ENCODE results near the gene HS3ST3A1. TPM values are rescaled to one million over a fixed set of nuclear protein-coding genes. Genes with fewer than 3 reads are reported as not detected.

The HS3ST3A1 gene
- total RNA-seq, 1 donor from 2014 or later = 0.39 TPM

DNA sequence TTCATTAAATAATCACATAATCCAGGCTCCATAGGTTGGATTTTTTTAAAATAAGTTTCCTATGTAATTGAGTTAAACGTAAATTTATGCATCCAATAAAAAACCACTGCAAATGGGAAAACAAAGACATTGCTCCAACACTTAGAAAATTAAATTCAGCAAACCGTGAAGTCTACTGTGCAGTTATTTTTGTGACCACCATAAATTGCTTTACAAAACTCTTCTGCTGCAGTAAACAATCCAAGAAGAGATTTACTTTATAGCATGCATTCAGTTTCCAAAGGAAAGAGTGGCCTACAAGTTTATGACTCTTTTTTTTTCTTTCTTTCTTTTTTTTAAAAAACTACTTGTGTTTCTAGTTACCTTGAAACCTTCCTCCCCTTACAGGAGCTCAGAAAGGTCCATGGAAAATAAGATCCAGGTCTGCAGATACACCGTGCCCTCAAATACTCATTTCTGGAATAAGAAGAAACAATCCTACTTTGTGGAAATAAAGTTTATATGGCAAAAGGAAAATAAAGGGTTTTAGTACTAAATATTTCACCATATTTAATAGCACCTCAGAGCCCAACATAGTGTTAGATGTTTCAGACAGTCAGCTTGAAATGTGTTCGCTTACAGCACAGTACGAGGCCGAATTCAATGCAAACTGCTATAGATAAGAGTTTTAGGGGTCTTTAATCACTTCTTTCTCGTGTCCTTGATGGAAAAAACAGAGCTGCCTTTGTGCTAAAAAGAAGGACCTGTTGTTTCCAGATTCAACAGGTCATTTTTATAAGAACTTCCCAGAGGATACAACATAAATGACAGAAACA is 3.2 kb downstream of the HS3ST3A1 start:
- DNase-seq (ENCODE audit: low read depth in 2 of 2) = no peak

GRCh38 chr17:13597723-13598347 is 3.9 kb downstream of the HS3ST3A1 start:
- DNase-seq (ENCODE audit: low read depth in 2 of 2) = peak; percentile 36 to 46

- DNase-seq (ENCODE audit: low read depth in 2 of 2) = no peak
Observed at GRCh38 chr17:13596241-13596923, 5.3 kb downstream of the HS3ST3A1 start.

GRCh38 chr17:13595599-13595899 is 6.2 kb downstream of the HS3ST3A1 start:
- DNase-seq (ENCODE audit: low read depth in 2 of 2) = no peak

DNA sequence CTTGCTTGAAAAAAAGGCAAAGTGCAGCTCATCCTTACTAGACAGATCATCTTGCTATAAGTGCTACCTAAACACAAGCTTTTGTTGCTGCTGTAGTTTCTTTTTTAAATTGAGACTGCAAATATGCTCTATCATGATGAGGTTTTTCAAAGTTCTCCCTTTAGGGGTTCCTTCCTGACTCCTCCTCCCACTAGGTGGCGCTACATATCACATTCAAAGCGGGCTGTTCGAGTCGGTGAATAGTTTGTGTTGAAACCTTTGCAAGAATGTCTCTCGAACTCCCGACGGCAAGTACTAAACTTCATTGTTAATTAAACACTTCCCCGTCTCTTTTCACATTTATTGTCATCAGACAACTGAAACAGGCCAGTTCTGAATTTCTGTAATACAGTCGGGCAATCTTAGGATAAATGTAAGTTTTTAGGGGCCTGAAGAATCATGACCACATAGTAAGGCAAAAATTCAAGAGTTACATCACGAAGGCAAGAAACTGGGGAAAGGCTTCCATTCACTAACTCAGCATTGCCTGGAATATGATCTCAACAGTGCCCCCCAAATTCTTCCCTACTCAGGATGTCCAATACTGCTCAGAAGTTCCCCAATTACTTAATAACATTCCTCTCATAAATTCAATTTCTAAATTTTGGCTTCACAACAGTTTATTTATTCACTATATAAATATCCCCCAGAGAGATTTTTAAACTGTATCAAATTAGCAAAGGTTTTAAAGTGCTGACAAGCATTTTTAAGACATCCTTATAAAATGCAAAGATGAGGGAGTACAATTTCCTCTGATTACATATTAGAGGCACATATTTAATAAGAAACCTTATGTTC is 6.7 kb downstream of the HS3ST3A1 start:
- peak; percentile 56 to 71 for DNase-seq (ENCODE audit: low read depth in 2 of 2)

DNA sequence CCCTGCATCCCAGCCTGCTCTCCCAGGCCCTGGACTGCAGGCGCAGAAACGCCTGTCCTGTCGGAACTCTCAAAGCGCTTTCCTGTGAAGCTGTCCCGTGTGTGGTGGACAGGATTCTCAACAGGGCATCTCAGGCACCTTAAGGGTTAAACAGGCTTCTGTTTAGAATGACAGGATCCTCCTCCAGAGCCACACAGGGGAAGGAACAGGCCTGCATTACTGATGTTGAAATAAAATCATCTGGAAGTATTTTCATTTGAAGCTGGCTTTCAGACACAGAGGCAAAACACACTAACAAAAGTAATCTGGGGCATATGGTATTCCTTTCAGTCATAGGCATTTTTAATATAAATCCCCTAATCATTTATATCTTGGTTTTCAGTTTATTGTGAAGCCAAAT is 7.4 kb downstream of the HS3ST3A1 start:
- DNase-seq (ENCODE audit: low read depth in 2 of 2) = no peak

DNA sequence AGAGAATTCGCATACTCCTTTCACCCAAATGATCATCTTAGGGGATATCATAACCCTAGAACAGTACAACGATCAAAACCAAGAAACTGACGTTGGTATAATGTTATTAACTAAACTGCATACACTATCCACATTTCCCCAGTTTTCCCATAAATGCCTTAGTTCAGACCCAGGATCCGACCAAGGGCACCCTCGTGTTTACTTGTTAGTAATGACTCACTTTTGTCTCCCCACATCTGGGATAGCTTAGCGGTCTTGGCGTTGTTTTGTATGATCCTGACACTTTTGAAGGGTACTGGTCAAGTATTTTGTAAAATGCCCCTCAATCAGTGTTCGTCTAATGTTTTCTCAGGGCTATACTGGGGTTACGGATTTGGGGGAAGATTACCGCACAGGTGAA is 8.0 kb downstream of the HS3ST3A1 start:
- no peak for DNase-seq (ENCODE audit: low read depth in 2 of 2)

- no peak for DNase-seq (ENCODE audit: low read depth in 2 of 2)
Observed at GRCh38 chr17:13593021-13593751, 8.5 kb downstream of the HS3ST3A1 start.

- DNase-seq (ENCODE audit: low read depth in 2 of 2) = no peak
Observed at GRCh38 chr17:13592427-13592826, 9.3 kb downstream of the HS3ST3A1 start.

DNA sequence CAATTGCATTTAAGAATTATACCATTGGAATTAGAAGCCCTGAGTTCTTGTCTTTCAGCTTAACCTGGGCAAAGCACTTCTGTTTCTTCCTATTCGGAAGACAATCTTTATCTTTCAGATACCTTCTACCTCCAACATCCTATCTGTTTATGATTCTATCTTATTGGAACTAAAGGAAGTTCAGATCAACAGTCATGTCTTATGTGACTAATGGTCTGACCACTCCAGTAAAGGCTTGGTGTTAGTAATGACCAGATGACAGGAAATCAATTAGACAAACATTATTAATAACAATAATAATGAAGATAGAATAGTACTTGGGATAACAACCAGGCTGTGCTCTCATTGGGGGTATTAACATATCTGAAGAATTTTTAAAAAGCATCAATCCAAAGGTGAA is 11.3 kb downstream of the HS3ST3A1 start:
- no peak for DNase-seq (ENCODE audit: low read depth in 2 of 2)

GRCh38 chr17:13589658-13590057 is 12.1 kb downstream of the HS3ST3A1 start:
- no peak for DNase-seq (ENCODE audit: low read depth in 2 of 2)

- no peak for DNase-seq (ENCODE audit: low read depth in 2 of 2)
Observed at GRCh38 chr17:13587487-13588338, 14.0 kb downstream of the HS3ST3A1 start.

GRCh38 chr17:13584701-13585080 is 17.0 kb downstream of the HS3ST3A1 start:
- DNase-seq (ENCODE audit: low read depth in 2 of 2) = no peak

- no peak for DNase-seq (ENCODE audit: low read depth in 2 of 2)
Observed at GRCh38 chr17:13583996-13584700, 17.6 kb downstream of the HS3ST3A1 start.

DNA sequence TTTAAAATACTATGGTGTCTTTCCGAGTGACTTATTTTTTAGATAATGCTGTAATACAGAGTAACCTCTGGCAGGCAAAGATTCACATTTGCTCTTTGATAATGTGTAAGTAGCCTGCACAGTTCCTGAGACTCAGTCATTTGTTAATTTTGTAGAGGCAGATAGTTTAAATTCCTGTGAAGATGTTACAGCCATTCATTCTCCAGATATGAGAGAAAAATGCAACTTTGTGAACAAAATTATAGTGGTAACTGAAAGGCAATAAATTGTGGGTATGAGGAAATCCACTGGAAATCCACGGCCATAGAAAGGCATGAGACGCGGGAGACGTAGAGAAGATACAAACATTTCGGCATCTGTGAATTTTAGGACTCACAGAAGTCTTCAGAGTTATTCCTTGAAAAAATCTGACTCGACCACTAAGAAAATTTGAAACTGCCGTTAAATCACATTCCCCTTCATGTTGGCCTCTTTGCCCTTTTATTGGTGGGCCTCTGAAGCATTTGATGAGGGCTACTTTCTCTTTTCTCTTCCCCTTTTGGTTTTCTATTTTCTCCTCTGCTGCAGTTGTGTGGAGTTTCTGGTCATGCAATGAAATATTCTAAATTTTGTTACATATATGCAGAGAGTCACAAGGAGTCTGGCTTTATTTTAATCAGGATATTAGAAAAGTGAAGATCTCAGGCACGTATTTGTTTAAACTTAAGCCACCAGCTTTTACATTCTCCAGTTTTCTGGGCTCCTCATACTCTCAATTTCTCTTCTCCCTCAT is 18.8 kb downstream of the HS3ST3A1 start:
- DNase-seq (ENCODE audit: low read depth in 2 of 2) = no peak

GRCh38 chr17:13581925-13582324 is 19.8 kb downstream of the HS3ST3A1 start:
- no peak for DNase-seq (ENCODE audit: low read depth in 2 of 2)

GRCh38 chr17:13580790-13581189 is 20.9 kb downstream of the HS3ST3A1 start:
- no peak for DNase-seq (ENCODE audit: low read depth in 2 of 2)

DNA sequence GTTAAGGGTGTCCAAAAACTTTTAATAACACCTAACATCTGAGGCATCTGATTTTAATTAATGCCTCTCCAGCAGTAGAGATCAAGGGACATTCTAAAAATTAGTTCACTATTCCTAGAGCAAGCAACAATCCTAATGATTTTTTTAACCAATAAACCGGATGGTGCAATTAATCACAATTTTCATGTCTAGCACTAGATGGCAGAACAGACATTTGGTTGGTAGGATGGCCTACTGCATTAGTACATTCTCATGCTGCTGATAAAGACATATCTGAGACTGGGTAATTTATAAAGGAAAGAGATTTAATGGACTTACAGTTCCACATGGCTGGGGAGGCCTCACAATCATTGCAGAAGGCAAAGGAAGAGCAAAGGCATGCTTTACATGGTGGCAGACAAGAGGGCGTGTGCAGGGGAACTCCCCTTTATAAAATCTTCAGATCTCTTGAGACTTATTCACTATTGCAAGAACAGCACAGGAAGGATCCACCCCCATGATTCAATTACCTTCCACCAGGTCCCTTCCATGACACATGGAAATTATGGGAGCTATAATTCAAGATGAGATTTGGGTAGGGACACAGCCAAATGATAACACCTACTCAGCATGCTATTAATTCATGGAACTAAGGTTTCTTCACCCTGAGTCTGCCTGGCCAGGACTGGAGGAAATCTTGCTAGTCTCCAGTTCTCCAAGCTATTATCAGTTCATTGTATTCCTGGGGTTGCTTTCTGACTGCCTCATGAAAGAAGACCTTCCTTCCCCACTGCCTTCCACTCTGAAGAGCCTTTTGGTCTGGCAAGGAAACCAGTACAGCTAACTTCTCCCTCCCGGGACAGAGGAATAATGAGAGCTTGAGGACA is 24.8 kb downstream of the HS3ST3A1 start:
- no peak for DNase-seq (ENCODE audit: low read depth in 2 of 2)

Data from dermis microvascular lymphatic vessel endothelial cell (primary cell).